NCI-H2227 (cell line): ENCODE results near the gene OSBPL3.
A peak's percentile ranks its signal among the peaks of the same experiment; 100 is the strongest.

Source experiments
- DNase-seq: peaks from one replicate; lab custom pipeline; 2025; ENCODE audit not compliant: unreplicated experiment; lab: John Stamatoyannopoulos, UW

OSBPL3 gene

DNA sequence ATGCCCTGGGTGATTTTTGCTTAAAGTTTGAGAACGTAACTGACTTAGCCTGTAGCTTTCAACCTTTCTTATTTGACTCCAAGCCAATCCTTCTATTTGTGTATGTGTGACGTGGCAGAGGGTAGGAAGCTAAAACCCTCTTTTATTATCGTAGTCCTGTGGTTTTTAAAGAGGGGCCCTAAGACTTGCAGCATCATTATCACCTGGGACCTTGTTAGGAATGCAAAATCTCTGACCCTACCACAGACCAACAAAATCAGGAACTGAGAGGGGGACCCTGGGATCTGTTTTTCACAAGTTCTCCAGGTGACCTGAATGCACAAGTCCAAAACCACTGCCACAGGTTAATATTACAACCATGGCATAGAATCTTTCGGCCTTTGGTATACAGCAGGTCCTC lies 80.1 kb downstream of the OSBPL3 start:
- DNase-seq: no peak

DNA sequence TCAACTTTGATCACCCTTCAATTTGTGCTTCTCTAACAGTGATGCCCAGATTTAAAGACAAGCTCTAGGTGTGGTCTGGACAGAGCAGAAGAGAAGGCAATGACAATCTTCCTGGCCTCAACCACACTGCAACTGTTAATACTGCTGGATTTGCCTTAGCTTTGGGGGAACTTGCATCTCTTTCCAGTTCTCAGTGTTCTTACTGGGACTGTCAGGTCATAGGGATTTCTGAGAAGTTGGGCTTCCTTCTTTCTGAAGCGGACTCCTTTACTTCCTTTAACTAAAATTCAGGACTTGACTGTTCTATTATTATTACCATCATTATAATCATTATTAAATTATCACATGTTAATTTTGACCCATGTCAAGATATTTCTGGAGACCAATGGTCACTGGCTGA lies 80.8 kb downstream of the OSBPL3 start:
- DNase-seq: no peak

GRCh38 chr7:24898691-24899090 lies 81.3 kb downstream of the OSBPL3 start:
- no peak for DNase-seq

GRCh38 chr7:24896031-24896501 lies 83.9 kb downstream of the OSBPL3 start:
- DNase-seq: no peak

DNA sequence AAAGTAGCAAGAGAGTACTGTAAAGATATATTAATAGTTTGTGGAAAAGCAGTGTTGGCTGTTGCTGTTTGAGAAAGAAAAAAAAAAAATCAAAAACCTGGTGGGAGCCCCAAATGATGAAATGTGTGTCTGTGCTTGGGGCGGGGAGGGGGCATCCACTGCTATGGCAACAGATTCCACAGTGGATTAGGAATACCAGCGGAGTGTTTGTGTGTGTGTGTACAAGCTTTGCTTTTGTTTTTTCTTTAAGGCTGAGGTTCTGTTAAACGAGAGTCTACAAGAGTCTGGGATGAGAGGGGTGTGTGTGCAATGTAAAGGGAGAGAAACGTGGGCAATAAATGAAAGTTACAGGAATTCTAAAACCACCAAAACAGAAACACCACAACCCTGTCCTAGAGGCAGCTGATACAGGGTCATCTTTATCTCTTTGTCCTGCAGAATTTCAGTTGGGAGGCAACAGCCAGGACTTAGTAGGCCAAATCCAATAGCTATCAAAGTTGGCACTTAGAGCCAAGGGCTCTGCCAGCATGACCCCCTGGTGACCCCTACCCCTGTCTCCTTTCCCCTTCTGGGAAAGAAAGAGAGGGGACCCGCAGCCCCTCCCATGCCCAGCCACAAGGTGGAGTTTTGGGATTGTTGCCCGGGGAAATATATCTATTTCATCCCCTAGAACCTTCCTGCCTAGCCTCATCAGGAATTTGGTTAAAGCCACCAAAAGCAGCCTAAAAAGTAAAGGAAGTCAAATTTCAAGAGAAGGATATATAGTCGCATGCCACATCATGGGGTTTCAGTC lies 85.4 kb downstream of the OSBPL3 start:
- DNase-seq: no peak

DNA sequence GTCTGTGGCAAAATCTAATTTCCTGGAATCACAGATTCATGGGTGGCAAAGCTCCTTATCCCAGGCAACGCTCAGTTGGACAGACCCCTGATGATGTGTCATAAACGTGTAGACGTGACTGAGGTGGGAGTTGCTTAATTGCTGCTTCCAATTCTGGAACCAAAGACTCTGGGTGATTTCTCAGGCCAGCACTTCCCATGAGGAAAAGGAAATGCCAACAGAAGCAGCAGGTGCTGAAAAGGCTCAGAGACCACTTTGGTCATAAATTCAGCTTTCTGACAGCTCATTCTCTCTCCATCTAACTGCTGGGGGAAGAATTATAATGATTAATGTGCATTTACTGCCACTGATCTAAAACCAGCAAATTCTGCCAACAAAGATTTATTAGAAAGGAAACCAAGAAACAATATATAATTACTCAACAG lies 88.7 kb downstream of the OSBPL3 start:
- peak; percentile 49 for DNase-seq

DNA sequence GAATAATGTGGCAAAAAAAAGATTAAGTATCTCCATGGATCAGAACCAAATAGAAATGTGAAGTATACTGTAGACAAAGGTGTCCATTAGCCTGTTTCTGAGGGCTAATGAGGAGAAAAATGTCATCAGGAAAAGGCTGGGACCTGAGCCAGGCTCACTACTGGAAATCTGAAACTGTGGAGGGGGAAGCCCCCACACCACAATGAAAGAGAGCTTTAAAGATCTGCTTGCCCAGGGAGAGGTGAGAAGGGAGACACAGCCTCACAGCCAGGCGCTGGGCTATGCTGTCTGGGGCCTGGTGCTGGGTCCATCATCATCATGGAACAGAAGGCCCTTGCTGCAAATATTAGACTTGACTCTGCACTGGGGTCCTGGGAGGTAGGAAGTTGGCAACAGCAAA lies 90.4 kb downstream of the OSBPL3 start:
- no peak for DNase-seq

DNA sequence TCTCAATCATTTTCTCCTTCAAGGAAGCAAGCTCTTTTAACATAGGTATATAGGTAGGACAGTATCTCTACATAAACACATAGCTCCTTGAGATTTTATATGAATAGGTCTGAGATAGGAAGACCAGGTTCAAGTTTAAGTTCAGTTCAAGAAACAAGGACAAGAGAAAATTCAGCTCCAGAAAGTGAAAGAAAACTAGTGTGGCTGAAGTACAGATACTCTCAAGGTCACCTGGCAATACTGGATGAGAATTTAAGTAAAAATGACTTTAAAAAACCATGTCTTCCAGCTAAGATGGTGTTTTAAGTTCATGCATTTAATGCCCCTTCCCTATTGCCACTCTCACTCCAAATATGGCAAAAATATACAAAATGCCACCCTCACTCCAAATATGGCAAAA lies 91.3 kb downstream of the OSBPL3 start:
- no peak for DNase-seq

DNA sequence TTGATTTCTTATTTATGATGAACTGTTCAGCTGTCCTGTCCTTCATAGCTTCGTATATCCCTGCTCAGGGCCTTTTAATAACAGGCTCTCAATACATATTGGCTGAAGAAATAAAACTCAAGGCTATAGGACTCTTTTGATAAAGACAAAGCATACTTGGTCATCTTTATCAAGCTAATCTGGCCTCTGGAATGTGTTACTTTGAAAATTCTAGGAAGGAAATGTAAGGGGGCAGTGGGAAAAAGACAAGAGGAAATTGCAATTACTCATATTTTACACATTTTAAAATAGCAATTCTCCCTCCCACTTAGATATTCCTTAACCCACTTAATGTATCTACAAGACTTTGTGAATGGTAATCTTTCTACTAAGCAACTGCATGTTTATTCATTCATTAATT lies 94.3 kb downstream of the OSBPL3 start:
- DNase-seq: no peak

GRCh38 chr7:24885305-24885704 lies 94.7 kb downstream of the OSBPL3 start:
- DNase-seq: peak; percentile 57

DNA sequence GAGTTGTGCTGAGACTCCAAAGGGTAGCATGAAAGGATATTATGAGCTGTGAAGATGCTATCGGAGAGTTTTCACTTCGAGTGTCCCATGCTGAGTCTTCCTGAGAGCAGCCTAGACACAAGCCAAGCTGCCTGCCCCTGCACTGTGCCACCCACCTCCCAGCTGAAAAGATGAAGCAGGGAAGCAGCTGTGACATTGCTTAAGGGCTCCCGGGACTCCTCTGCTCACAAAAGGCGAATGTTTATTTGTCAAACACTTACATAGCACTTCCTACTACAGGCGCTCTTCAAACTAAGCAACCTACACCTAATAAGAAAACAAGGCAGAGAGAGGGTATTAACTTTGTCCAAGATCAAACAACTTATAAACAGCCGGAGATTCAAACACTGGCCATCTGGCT lies 95.6 kb downstream of the OSBPL3 start:
- no peak for DNase-seq

DNA sequence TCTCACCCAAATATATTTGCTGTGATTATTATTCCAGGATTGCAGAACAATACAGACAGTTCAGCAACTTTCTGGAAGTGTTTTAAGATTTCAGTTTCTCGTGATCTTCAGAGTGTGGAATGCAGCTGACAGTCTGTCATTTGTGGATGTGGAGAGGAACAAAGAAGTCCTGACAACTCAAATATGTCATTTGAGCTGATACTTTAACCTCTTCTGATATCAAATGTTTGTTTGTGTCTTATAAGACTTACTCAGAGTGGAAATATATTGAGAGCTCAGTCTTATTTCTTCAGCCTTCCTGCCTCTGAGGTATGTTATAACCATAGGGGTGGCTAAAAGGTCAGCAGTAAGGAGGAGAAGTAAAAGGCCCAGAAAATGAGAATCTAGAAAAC lies 96.4 kb downstream of the OSBPL3 start:
- no peak for DNase-seq

- DNase-seq: no peak
Observed at GRCh38 chr7:24882989-24883621, 96.9 kb downstream of the OSBPL3 start.

- no peak for DNase-seq
Observed at GRCh38 chr7:24881623-24882022, 98.4 kb downstream of the OSBPL3 start.

DNA sequence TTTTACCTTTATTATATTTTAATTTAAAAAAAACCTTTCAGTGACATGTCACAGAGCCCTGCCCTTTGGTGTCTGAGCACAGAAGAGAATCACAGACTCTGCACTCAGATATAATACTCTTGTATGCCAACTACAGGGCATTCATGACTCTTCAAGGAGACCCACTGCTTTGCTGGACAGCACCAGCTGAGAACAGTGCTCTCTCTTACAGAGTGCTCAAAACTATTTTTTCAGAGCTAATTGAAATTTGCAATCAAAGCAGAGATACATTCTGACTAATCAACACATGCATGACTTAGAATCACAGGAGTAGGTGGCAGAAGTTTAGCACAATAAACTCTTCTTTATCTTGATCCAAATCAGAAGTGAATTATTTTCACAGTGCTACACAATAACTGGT lies 99.1 kb downstream of the OSBPL3 start:
- DNase-seq: no peak

DNA sequence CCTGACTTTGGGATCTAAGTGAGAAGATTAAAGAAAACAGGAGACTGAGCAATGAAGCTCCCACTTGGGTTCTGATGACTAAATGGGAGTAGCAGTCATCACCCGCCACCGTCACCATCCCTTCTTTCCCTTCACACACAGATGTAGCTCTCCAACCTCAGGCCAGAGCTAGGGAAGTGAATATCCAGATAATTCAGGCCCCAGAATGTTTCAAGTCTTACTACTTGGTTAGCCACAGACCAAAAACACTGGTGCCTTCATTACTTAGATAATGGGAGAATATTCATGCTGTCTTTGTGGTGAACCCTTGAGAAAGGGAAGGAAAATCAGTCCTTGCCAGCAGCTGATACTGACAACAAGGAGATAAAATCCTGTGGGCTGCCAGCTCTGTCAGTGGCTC lies 100.7 kb downstream of the OSBPL3 start:
- DNase-seq: no peak

DNA sequence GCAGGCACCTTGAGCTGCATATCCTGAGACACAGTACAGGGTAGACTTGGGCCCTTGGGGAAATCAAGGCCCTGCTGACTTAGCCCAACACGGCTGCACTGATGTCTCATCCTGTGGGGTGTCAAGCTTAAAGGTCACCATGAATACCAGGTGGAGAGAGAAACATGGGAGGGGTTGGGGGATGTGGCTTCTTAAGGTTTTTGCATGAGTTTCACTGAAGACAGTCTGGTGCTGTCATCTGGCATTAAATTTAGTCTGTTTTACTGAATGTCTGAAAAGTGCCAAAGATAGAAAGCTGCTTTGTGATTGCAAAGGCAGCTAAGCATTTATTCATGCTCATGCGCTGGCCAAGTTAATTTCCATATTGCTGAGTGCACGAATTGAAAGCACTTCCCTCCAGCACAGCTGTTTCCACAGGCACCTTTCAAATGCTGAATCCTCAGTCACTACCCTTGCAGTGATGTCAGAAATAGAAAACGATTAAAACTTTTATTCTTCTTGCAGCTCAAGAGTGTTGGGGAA lies 102.1 kb downstream of the OSBPL3 start:
- no peak for DNase-seq

- DNase-seq: no peak
Observed at GRCh38 chr7:24874791-24875190, 105.2 kb downstream of the OSBPL3 start.

DNA sequence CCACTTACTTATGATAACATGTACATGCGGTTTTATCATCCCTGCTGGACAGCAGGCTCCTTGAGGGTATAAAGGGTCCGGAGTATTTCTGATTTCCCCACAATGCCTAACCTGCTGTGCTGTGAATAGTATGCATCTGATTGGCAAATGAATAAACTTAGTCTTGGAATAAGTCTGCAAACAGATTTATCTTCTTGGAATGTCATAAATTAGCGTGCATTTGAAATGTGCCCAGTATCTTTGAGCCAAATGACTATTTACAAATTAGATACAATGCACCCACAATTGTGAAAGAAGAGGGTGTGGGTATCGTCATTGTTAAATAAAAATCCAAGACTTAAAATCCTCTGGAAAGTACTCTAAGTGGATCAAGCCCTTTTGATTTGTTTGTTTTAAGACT lies 106.0 kb downstream of the OSBPL3 start:
- DNase-seq: no peak

- DNase-seq: no peak
Observed at GRCh38 chr7:24871770-24872169, 108.2 kb downstream of the OSBPL3 start.

DNA sequence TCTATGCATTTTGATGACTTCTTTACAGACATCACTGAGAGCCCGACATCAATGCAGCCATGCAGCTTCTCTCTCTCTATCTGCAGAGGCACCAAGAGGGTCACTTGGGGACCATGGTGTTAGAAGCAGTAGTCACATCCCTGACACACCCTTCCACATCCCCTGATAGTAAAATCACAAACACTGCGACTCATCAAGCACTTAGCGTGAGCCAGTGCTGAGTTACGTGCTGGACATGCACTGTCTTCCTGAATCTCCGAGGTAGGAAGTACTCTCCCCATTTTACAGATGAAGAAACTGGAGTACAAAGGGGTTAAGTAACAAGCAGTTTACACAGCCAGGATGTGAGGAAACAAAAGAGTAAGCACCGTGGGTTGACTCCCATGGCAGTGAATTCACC lies 109.2 kb downstream of the OSBPL3 start:
- DNase-seq: no peak

- DNase-seq: no peak
Observed at GRCh38 chr7:24869572-24869971, 110.4 kb downstream of the OSBPL3 start.
